Keratinocyte (primary cell): ENCODE measurements around the gene CD36.

Source experiments
- CTCF ChIP-seq, 3 experiments: IDR thresholded peaks in 1 of 3; conservative IDR thresholded peaks in 1 of 3; optimal IDR thresholded peaks in 1 of 3; 2 replicates in 2 of 3; 3 replicates in 1 of 3; pipeline versions ENCODE3 to v1.5.1; 2011; ENCODE audit warnings: low read length in 3 of 3, mild to moderate bottlenecking in 3 of 3, moderate library complexity in 2 of 3, control low read depth in 1 of 3, inconsistent platforms in 1 of 3; ENCODE audit not compliant: insufficient read depth in 2 of 3; ENCODE audit errors: extremely low read depth in 1 of 3
- EZH2 ChIP-seq: IDR thresholded peaks from one replicate; pipeline ENCODE4 v1.6.1; 2012; ENCODE audit warnings: inconsistent platforms, mild to moderate bottlenecking, low read length, moderate library complexity

- TF ChIP-seq CTCF (optimal IDR thresholded peaks at IDR 0.05 in 1 of 3, IDR thresholded peaks at IDR 0.05 in 1 of 3, conservative IDR thresholded peaks at IDR 0.05 in 1 of 3; ENCODE audit: extremely low read depth in 1 of 3, insufficient read depth in 2 of 3, low read length in 3 of 3) = no peak
- TF ChIP-seq EZH2 = no peak
Observed at GRCh38 chr7:80656029-80656428, 17.6 kb downstream of the CD36 start.
